ENCODE results near the gene CDH22.

DNA sequence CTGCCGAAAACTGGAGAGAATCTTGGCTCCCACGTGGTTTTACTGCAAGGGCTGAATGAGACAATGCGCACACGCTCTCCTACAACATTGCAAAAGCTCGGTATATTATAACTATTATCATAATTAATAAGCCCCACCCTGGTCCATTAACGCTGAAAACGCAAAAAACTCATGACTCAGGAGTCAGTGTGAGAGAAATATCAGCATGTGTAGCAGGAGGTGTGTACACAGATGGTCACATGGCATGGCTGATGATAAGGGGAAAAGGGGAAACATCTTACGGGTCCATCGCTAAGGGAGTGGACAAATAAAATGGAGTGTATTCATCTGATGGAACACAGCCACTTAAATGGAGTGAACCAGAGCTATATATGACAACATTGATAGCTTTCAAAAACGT, 29.2 kb downstream of the CDH22 start:
- TF ChIP-seq, protein P1, sequence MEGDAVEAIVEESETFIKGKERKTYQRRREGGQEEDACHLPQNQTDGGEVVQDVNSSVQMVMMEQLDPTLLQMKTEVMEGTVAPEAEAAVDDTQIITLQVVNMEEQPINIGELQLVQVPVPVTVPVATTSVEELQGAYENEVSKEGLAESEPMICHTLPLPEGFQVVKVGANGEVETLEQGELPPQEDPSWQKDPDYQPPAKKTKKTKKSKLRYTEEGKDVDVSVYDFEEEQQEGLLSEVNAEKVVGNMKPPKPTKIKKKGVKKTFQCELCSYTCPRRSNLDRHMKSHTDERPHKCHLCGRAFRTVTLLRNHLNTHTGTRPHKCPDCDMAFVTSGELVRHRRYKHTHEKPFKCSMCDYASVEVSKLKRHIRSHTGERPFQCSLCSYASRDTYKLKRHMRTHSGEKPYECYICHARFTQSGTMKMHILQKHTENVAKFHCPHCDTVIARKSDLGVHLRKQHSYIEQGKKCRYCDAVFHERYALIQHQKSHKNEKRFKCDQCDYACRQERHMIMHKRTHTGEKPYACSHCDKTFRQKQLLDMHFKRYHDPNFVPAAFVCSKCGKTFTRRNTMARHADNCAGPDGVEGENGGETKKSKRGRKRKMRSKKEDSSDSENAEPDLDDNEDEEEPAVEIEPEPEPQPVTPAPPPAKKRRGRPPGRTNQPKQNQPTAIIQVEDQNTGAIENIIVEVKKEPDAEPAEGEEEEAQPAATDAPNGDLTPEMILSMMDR (IDR thresholded peaks at IDR 0.05 in 8 of 11, conservative IDR thresholded peaks at IDR 0.05 in 3 of 11) = no peak
- TF ChIP-seq POLR2A (IDR thresholded peaks at IDR 0.05) = no peak

Data from spleen (tissue), 7 donors.